GM18861 (cell line): ENCODE measurements around the gene PPP2CA.
"Not testable (repeated sequence)": the region's sequence is repeated elsewhere in the genome, so short reads cannot be mapped to it uniquely, and the experiment has no call there.

Source experiments
- ATAC-seq: cut with Tn5 transposase; IDR thresholded peaks from one replicate; pipeline ENCODE4 v1.9.1; 2021; ENCODE audit not compliant: unreplicated experiment

Gene PPP2CA

GRCh38 chr5:134203630-134204029 is 22.2 kb downstream of the PPP2CA start:
- no peak for ATAC-seq

DNA sequence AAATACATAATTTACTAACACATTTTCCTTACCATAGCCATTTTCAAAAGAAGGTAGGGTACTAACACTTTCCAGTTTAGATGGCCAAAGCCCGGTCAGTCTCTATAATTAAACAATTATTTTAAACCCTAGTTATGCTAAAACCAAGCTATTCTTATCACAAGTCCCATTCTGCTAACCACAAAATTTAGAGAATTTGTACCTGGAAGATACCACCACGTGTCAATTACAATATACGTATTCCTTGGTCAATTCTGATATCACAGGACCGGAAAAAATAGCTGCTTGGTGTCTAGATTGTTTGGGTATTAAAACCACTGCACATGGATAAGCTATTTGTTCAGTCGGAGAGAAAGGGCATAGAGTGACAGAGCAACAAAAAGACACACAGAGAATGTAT is 30.2 kb downstream of the PPP2CA start:
- ATAC-seq, result no peak

DNA sequence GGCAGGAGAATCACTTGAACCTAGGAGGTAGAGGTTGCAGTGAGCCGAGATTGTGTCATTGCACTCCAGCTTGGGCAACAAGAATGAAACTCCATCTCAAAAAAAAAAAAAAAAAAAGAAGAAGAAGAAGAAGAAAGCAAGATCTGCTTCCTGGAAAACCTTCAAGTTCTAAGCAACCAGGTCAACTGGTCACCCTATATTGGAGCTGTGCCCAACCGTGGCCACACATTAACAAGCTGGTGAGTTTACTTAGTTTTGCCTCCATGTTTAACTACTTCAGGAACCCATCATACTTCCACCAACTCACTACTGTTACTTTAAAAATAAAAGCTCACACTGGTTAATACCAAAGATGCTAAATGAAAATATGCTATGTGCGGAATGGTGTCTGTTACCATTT is 36.8 kb downstream of the PPP2CA start:
- no peak for ATAC-seq

- no peak for ATAC-seq
Measured at GRCh38 chr5:134188092-134188491, 37.8 kb downstream of the PPP2CA start.

- ATAC-seq, result no peak
Measured at GRCh38 chr5:134184155-134185135, 41.4 kb downstream of the PPP2CA start.

GRCh38 chr5:134183481-134183880 is 42.4 kb downstream of the PPP2CA start:
- no peak for ATAC-seq

GRCh38 chr5:134178096-134178419 is 47.8 kb downstream of the PPP2CA start:
- no peak for ATAC-seq

DNA sequence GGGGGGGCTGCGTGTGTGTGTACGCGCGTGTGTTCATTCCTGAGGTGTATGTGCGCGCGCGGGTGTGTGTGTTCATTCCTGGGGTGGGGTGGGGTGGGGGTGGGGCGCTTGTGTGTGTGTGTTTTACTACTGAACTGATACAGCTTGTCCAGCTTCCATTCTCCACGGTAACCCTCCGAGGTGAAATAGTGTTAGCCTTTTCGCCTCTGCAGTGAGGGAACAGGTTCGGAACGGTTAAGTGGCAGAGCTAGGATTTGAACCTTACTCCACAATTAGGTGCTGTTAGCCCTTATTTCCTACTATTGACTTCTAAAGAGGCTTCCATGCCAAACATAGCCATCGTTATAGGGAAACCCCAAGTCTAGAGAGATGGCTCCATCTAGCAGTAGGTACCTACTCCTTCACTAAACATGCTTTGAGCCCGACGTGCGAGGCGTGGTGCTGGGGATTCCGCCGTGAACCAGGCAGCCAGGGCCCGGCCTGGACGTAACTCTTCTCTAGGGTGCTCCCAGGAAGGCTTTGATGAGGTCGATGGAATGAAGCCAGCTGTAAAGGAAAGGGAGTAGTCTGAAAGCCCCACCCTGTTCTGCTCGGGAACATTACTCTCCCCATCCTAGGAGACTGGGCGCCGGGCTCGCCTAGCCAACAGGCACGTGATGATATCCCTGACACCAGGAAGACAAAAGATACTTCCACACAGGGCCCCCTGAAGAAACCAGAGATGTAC is 48.3 kb downstream of the PPP2CA start:
- ATAC-seq, result no peak

- peak; percentile 72 for ATAC-seq
Measured at GRCh38 chr5:134176511-134177368, 49.1 kb downstream of the PPP2CA start, which contains the start of gene SKP1. Gene SKP1 (minus strand): TSS chr5:134176950. CDS start chr5:134174022, 2,928 bp downstream.

DNA sequence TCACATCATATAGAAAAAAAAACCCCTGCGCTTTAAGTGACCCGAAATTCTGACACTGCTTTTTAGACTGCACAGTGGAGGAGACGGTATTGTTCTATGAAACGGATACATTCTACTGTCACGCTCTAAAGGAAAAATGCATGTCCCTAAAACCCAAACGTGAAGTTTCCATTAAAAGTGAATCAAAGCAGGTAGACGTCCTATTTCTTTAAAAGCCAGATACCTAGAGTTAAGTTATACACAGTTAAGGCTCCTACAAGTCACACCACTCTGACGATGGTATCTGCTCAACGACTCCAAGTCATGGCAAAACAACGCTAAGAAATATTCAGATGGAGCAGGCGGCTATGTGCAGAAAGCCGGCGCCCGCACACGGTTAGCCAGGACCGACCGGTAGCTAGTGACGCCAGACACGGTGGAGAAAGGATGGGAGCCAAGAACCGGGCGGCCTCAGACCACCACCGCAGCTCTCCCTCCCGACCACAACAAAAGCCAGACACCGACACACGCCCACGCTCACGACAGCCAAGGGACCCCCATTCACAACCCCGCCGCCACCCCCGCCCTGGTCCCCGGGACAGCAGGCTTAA is 49.9 kb downstream of the PPP2CA start:
- no peak for ATAC-seq

DNA sequence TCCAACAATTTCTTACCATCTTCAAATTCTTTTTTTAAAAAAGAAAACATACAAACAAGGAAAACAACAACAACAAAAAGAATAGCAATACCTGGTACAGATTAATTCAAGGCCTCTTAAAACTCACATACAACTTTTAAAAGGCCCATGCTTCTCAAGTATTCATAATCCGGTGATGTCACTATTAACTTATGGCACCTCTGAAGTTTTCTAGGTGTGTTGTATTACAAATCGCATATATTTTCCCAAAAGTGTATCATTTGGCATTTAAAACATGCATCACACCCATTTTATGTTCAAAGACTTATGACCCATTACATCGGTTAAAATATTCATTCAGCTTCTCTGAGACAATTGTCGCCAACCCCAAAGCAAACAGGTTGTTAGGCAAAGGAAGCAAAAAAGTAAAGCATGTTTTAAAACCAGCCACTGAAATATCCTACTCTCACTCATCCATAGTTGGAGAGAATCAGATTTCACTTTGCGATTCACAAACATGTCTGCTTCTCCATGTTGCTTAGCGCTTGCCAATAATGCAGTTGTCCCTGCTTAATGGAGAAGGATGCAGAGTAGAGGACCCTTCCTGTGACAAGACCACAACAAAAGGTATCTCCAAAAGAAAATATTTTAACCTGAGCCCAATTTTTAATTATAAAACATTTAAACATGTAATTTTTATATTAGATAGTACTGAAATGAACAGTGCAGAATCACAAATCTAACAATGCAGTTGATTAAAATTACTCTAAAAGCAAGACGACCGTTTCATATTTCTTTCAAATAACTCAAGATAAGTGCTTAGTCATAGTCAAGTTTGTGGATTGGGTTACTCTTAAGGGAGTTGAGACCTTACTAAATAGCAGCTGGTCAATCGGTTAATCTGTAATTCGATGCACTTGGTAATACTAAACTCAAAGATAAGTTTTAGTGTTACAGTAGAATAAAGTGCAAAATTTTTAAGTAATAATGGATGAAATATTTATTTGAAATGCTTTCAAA is 50.7 kb downstream of the PPP2CA start:
- ATAC-seq, result no peak

- no peak for ATAC-seq
Measured at GRCh38 chr5:134171972-134172371, 53.9 kb downstream of the PPP2CA start.

DNA sequence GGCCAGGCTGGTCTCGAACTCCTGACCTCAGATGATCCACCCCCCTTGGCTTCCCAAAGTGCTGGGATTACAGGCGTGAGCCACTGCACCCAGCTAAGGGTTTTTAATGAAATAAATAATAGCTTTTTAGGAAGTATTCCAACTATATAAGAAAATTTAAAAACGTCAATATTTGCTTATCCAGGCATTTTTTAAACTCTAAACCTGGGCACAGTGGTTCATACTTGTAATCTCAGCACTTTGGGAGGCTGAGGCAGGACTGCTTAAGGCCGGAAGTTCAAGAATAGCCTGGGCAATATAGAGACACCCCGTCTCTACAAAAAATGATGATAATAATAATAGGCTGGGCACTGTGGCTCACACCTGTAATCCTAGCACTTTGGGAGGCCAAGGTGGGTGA is 63.3 kb downstream of the PPP2CA start:
- no peak for ATAC-seq

DNA sequence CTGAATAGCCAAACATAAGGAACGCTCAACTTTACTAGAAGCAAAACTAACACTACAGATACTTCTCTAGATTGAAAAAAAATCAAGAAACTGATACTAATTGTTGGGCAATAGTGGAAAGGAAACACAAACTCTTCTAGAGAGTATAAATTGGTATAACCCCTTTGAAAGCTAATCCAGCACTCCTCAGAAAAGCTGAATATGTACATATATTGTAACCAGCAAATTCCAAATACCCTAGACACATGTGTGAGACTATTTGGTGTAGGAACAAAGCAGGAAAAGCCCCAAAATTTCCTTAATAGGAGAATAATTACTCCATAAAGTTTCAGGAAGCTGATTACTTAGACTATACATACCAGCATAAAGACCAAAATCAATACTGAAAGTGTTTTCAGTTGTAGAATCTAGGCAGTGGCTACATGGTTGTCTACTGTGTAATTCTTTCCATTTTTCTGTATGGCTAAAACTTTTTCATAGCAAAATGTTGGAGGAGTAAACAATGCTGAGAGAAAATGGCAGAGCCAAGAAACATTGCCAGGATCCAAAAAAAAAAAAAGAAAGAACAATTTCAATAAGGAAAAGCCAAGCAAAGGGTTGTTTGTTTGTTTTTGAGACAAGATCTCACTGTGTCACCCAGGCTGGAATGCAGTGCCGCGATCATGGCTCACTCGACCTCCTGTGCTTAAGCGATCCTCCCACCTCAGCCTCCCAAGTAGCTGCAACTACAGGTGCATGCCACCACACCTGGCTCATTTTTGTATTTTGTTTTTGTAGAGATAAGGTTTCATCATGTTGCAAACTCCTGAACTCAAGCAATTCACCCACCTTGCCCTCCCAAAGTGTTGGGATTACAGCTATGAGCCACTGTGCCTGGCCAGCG is 64.1 kb downstream of the PPP2CA start:
- ATAC-seq, result no peak

DNA sequence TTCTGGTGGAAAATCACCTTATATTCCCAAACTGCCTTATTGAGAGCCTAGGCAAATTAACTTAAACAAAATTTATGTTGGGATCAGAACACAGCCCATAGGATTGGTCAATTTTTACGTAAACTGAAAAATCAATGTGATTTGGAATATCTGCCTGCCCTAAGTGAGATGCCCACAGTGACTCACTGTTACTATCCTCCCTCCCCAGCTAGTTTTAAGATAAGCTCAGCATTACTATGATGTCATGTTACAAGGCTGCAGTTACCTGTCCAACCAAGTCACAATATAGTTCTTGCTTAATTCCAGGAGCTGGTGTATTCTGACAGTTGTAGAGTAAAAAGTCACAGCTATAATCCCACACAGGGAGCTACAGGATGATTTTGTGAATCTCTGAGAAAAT is 72.2 kb downstream of the PPP2CA start:
- ATAC-seq, result no peak

DNA sequence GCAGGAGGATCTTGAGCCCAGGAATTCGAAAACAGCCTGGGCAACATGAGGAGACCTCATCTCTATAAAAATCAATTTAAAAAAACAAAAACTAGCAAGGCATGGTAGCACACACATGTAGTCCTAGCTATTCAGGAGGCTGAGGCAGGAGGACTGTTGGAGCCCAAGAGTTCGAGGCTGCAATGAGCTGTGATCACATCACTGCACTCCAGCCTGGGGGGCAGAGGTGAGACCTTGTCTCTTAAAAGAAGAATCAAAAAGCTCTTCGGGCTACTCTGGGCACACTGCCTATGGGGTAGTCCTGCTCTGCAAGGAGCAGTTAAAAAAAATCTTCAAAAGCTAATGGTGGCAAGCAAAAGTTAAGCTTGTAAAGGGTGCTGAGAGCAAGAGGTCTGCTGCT is 72.6 kb downstream of the PPP2CA start:
- no peak for ATAC-seq

- ATAC-seq, result not testable (repeated sequence)
Measured at GRCh38 chr5:134152173-134152832, 73.6 kb downstream of the PPP2CA start.

DNA sequence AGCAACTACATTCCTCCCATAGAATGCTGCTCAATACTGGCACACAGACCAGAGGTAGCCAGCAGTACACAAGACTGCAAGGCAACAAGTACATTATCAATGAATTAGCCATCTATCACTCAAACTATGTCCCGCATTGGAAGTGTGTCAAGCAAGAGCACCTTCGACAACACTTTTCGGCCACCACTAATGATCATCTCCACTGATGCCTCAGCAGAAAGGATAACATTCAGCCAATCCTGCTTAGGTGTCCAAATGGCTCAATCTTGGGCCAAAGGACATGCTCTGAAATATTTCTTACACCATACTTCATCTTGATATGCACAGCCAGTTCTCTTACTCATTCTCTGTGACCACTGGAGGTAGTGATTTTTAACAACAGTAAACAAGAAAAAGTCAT is 74.2 kb downstream of the PPP2CA start:
- ATAC-seq, result no peak
